ENCODE measurements around the gene SLC12A2. TPM values are rescaled to one million over a fixed set of nuclear protein-coding genes. Genes with fewer than 3 reads are reported as not detected.

The SLC12A2 gene
- 27.2 and 31.5 TPM in 2 replicates for total RNA-seq (2014; rRNA removed; shearing (Covaris generic))

DNA sequence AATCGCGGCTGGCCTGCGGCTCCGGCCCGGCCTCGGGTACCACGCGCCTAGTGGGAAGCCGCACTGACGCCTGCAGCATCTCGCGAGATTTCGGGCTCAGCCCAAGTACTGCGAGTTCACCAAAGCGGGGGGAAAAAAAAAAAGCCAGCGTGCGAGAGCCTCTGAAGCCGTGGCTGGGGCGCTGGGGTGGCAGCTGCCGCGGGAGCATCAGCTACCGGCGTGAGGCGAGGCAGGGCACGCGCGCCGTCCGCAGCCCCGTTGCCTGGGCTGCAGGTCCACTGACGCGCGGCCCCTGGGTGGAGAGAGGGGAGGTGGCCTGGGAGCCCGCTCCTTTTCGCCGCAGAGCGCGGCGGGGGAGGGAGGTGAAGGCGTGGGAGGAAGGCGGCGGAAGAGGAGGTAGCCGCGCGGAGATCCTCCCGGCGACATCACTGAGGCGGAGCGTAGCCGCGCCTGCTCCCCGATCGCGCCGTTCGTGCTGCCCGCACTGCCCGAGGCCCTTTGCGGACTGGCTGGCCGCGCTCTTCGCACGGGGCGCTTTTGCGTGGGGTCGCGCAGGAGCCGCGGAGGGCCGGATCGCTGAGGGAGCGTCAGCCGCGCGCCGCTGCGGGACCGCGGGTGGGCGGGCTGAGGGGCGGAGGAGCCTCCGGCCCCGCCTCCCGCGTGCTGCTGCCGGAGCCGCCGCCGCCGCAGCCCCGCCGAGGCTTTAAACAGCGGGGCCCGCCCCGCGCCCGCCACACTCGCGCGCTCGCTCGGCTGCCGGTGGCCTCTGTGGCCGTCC, at the start of gene SLC12A2:
Gene SLC12A2 (plus strand): TSS at position 734 of the 778 bp plus-strand sequence. CDS start 189 bp downstream, outside the sequence.

All from A375 (cell line).